ENCODE results near the gene SCN8A. TPM values are rescaled to one million over a fixed set of nuclear protein-coding genes. Genes with fewer than 3 reads are reported as not detected.
"Not testable (repeated sequence)": the region's sequence is repeated elsewhere in the genome, so short reads cannot be mapped to it uniquely, and the experiment has no call there.

SCN8A gene
- total and polyA plus RNA-seq, 8 donors = 0.26 to 3.3 (median 1.3) TPM

- no peak overlapping the region for H3K4me3 ChIP-seq
Observed at GRCh38 chr12:51643951-51644350, 52.9 kb downstream of the SCN8A start.

GRCh38 chr12:51644691-51645090 is 53.7 kb downstream of the SCN8A start:
- H3K9me3 ChIP-seq; ATAC-seq; H3K4me1 ChIP-seq; H3K27me3 ChIP-seq; intact Hi-C loops (cut with DNase I); H3K36me3 ChIP-seq; H3K4me3 ChIP-seq; DNase-seq; H3K27ac ChIP-seq: not testable (repeated sequence)

More at GRCh38 chr12:51643951-51644350, 52.9 kb downstream of the SCN8A start:
- TF ChIP-seq CTCF (IDR thresholded peaks at IDR 0.05) = no peak
- Histone ChIP-seq H3K9me3 (no peaks in the 10 kb centered on the region), H3K27ac (no peak overlapping the region), H3K36me3 (no peaks in the 10 kb centered on the region), H3K27me3 (no peaks in the 10 kb centered on the region), H3K4me1 (no peaks in the 10 kb centered on the region)
- no peak for DNase-seq
- intact Hi-C loops (cut with DNase I) = no loop called here
- ATAC-seq = no peak

GRCh38 chr12:51645961-51646360 is 54.9 kb downstream of the SCN8A start:
- H3K27me3 ChIP-seq = no peaks in the 10 kb centered on the region
- peaks cover 0 to 5% of the 10 kb centered on the region in 2 donors for H3K9me3 ChIP-seq
- intact Hi-C loops (cut with DNase I) = no loop called here
- no peak overlapping the region for H3K27ac ChIP-seq
- H3K4me3 ChIP-seq = no peak overlapping the region
- no peaks in the 10 kb centered on the region for H3K36me3 ChIP-seq
- peak in 1 of 4 donors; percentile 5 for DNase-seq
- no peak for TF ChIP-seq CTCF (IDR thresholded peaks at IDR 0.05)
- H3K4me1 ChIP-seq = no peaks in the 10 kb centered on the region
- ATAC-seq = no peak

GRCh38 chr12:51647647-51648046 is 56.6 kb downstream of the SCN8A start:
- ATAC-seq (no peak), DNase-seq (no peak)
- Histone ChIP-seq H3K27ac (no peak overlapping the region), H3K36me3 (no peaks in the 10 kb centered on the region), H3K27me3 (no peaks in the 10 kb centered on the region), H3K4me3 (no peak overlapping the region), H3K9me3 (peaks cover 0 to 5% of the 10 kb centered on the region in 2 donors), H3K4me1 (no peaks in the 10 kb centered on the region)
- intact Hi-C loops (cut with DNase I) = no loop called here
- TF ChIP-seq CTCF (IDR thresholded peaks at IDR 0.05) = no peak

GRCh38 chr12:51653431-51653830 is 62.4 kb downstream of the SCN8A start:
- TF ChIP-seq CTCF (IDR thresholded peaks at IDR 0.05) = no peak
- no peak overlapping the region for H3K4me3 ChIP-seq
- H3K36me3 ChIP-seq = no peaks in the 10 kb centered on the region
- H3K27ac ChIP-seq = no peak overlapping the region
- ATAC-seq = no peak
- H3K27me3 ChIP-seq = no peaks in the 10 kb centered on the region
- intact Hi-C loops (cut with DNase I) = no loop called here
- peaks cover 0 to 5% of the 10 kb centered on the region in 2 donors for H3K9me3 ChIP-seq
- no peak for DNase-seq
- H3K4me1 ChIP-seq = no peaks in the 10 kb centered on the region

GRCh38 chr12:51661199-51661598 is 70.2 kb downstream of the SCN8A start:
- no peaks in the 10 kb centered on the region for H3K4me1 ChIP-seq
- no peaks in the 10 kb centered on the region for H3K9me3 ChIP-seq
- no peaks in the 10 kb centered on the region for H3K36me3 ChIP-seq
- H3K4me3 ChIP-seq = no peak overlapping the region
- DNase-seq (no peak), ATAC-seq (no peak)
- no peak overlapping the region for H3K27ac ChIP-seq
- intact Hi-C loops (cut with DNase I) = no loop called here
- TF ChIP-seq CTCF (IDR thresholded peaks at IDR 0.05) = no peak
- no peaks in the 10 kb centered on the region for H3K27me3 ChIP-seq
